Stomach (tissue), 9 donors: ENCODE results near the gene NLRP5. TPM values are rescaled to one million over a fixed set of nuclear protein-coding genes. Genes with fewer than 3 reads are reported as not detected.

ENCODE experiments used
- DNase-seq, 2 donors: peaks; one replicate each; pipeline versions ENCODE4 v3.0.0 to v3.0.0-alpha.2; 2013 to 2019
- H3K27ac ChIP-seq, 5 donors: fragments of 200-600 bp in 4 of 5; sonication (generic) in 4 of 5; one replicate each; pipeline ENCODE4 v1.5.1; 2013 to 2019; ENCODE audit warnings: mild to moderate bottlenecking in 1 of 5, moderate library complexity in 1 of 5
- H3K27me3 ChIP-seq, 3 donors: fragments of 200-600 bp; sonication (generic); one replicate each; pipeline ENCODE4 v1.5.1; 2017 to 2019; ENCODE audit warnings: mixed run types in 1 of 3
- H3K36me3 ChIP-seq, 4 donors: fragments of 200-600 bp; sonication (generic); 1 replicate in 3 of 4; 2 replicates in 1 of 4; pipeline ENCODE4 v1.5.1; 2016 to 2019
- H3K4me1 ChIP-seq, 4 donors: fragments of 200-600 bp; sonication (generic); one replicate each; pipeline ENCODE4 v1.5.1; 2016 to 2019
- H3K4me3 ChIP-seq, 4 donors: fragments of 200-600 bp; sonication (generic) in 3 of 4; one replicate each; pipeline ENCODE4 v1.5.1; 2016 to 2019; ENCODE audit warnings: mild to moderate bottlenecking in 1 of 4
- H3K9me3 ChIP-seq, 4 donors: fragments of 200-600 bp; sonication (generic); one replicate each; pipeline ENCODE4 v1.5.1; 2016 to 2019
- CTCF ChIP-seq, 7 experiments: fragments of 450-650 bp in 4 of 7; fragments of 200-600 bp in 3 of 7; sonication (generic) in 3 of 7; IDR thresholded peaks; one replicate each; pipeline ENCODE4 v1.5.1; 2016 to 2019; ENCODE audit warnings: antibody characterized with exemption in 7 of 7, control low read depth in 2 of 7, mild to moderate bottlenecking in 1 of 7
- EP300 ChIP-seq: sonication (generic); formaldehyde crosslinking; IDR thresholded peaks from one replicate; pipeline ENCODE4 v1.6.1; 2017; ENCODE audit warnings: antibody characterized with exemption
- POLR2A ChIP-seq, 4 donors: fragments of 450-650 bp; IDR thresholded peaks; one replicate each; pipeline ENCODE4 v1.6.1; 2016; ENCODE audit warnings: antibody characterized with exemption in 4 of 4, control low read depth in 2 of 4, mild to moderate bottlenecking in 1 of 4, moderate library complexity in 1 of 4
- POLR2AphosphoS5 ChIP-seq, 3 donors: sonication (generic); formaldehyde crosslinking; IDR thresholded peaks; one replicate each; pipeline ENCODE4 v1.6.1; 2016; ENCODE audit warnings: antibody characterized with exemption in 3 of 3
- WGBS, 5 donors: extraction: QIAGEN DNeasy Blood & Tissue Kit in 3 of 5; methylation state at CpG; one replicate each; pipeline versions ENCODE4 v1.1.5 to v1.1.7; 2013 to 2018; 5-methylcytosine and 5-hydroxymethylcytosine counted together
- intact Hi-C: fragments of 100-400 bp; cut with DNase I; formaldehyde crosslinking; loops from one replicate; pipeline ENCODE4 v1.15.1; 2023; ENCODE audit warnings: low total_unique reads
- polyA plus RNA-seq, 3 donors: library from polyadenylated mRNA; stranded (reverse); fragments of 200-250 nt; gene quantifications; one replicate each; pipeline ENCODE4 v1.2.3, GENCODE V29; 2013
- small RNA-seq, 4 donors: library from RNA; depleted of rRNA; stranded (forward); fragments of <200 nt; gene quantifications; one replicate each; pipeline ENCODE3, GENCODE V24; 2016
- total RNA-seq, 5 donors: library from RNA; depleted of rRNA; stranded (reverse); fragments of >200 nt; gene quantifications; one replicate each; pipeline versions ENCODE4 v1.1.0 to v1.2.3, GENCODE V29; 2014 to 2016
- donor health status: healthy with polysubstance abuse.
- donor health status: Bipolar disorder and iron deficiency.
- donor health status: healthy.

Gene NLRP5
- total and polyA plus RNA-seq, 8 donors = not detected

- H3K36me3 ChIP-seq = no peaks in the 10 kb centered on the region
- H3K27ac ChIP-seq = peak overlapping the region; percentile 70 to 87 (median 75)
- TF ChIP-seq POLR2AphosphoS5 (IDR thresholded peaks at IDR 0.05) (no peak), POLR2A (IDR thresholded peaks at IDR 0.05) (no peak), CTCF (IDR thresholded peaks at IDR 0.05) (no peak), EP300 (no peak)
- H3K4me3 ChIP-seq = peak overlapping the region; percentile 3 to 49 (median 26)
- 20 to 30% (median 23%) methylated on average over 18 to 24 of the region's 24 CpGs for WGBS, 5 donors
- peaks cover 90 to 93% (median 93%) of the 10 kb centered on the region in 4 donors for H3K4me1 ChIP-seq
- DNase-seq = peak; percentile 57 to 78
- H3K27me3 ChIP-seq = no peaks in the 10 kb centered on the region
- no peaks in the 10 kb centered on the region for H3K9me3 ChIP-seq
- intact Hi-C loops = no loop called here
Observed at GRCh38 chr19:56108447-56109195, 122.0 kb downstream of the NLRP5 start.

- H3K4me3 ChIP-seq = peak overlapping the region in 3 of 4 donors; percentile 3 to 49 (median 32)
- no peaks in the 10 kb centered on the region for H3K36me3 ChIP-seq
- 39 to 54% (median 48%) methylated on average over 11 to 13 of the region's 13 CpGs for WGBS, 5 donors
- DNase-seq = no peak
- no peak for TF ChIP-seq POLR2AphosphoS5 (IDR thresholded peaks at IDR 0.05)
- TF ChIP-seq EP300 = no peak
- TF ChIP-seq CTCF (IDR thresholded peaks at IDR 0.05) = no peak
- TF ChIP-seq POLR2A (IDR thresholded peaks at IDR 0.05) = no peak
- intact Hi-C loops = no loop called here
- H3K27ac ChIP-seq = peak overlapping the region in 3 of 5 donors; percentile 75 to 87 (median 75)
- no peaks in the 10 kb centered on the region for H3K27me3 ChIP-seq
- no peaks in the 10 kb centered on the region for H3K9me3 ChIP-seq
- peaks cover 91 to 99% (median 98%) of the 10 kb centered on the region in 4 donors for H3K4me1 ChIP-seq
Observed at GRCh38 chr19:56109226-56109625, 122.7 kb downstream of the NLRP5 start.

GRCh38 chr19:56110515-56111448 is 124.2 kb downstream of the NLRP5 start:
- peaks cover 86 to 100% (median 96%) of the 10 kb centered on the region in 4 donors for H3K4me1 ChIP-seq
- TF ChIP-seq POLR2A (IDR thresholded peaks at IDR 0.05) (no peak), POLR2AphosphoS5 (IDR thresholded peaks at IDR 0.05) (no peak), CTCF (IDR thresholded peaks at IDR 0.05) (no peak), EP300 (no peak)
- DNase-seq = peak; percentile 73 to 79
- peaks cover 0 to 9% (median 2%) of the 10 kb centered on the region in 4 donors for H3K36me3 ChIP-seq
- peak overlapping the region; percentile 62 to 78 (median 73) for H3K27ac ChIP-seq
- peak overlapping the region in 1 of 4 donors; percentile 34 for H3K4me3 ChIP-seq
- 17 to 30% (median 27%) methylated on average over 11 to 12 of the region's 12 CpGs for WGBS, 5 donors
- intact Hi-C loops = no loop called here
- H3K27me3 ChIP-seq = no peaks in the 10 kb centered on the region
- H3K9me3 ChIP-seq = no peaks in the 10 kb centered on the region

Small RNAs within 50 kb of the gene (small RNA-seq; reads per million reads assigned to genes)
- 0 reads per million in 4 donors for gene RF00019

Other genes with a start within 250 kb of the NLRP5 start
- not detected for gene NLRP9, start 248.4 kb upstream of the NLRP5 start, total RNA-seq
- gene NLRP9, start 248.4 kb upstream of the NLRP5 start, polyA plus RNA-seq = not detected
- gene RFPL4A, start 227.7 kb upstream of the NLRP5 start, total RNA-seq = 1 to 10 TPM in 1 of 5 donors, not detected in 4; 1.7 TPM
- gene RFPL4A, start 227.7 kb upstream of the NLRP5 start, polyA plus RNA-seq = not detected
- gene RFPL4AL1, start 217.7 kb upstream of the NLRP5 start, total RNA-seq = not detected
- gene RFPL4AL1, start 217.7 kb upstream of the NLRP5 start, polyA plus RNA-seq = not detected
- not detected for gene NLRP11, start 154.8 kb upstream of the NLRP5 start, total RNA-seq
- gene NLRP11, start 154.8 kb upstream of the NLRP5 start, polyA plus RNA-seq = under 1 TPM in 2 of 3 donors, not detected in 1; 0.03 to 0.12 TPM
- not detected for gene NLRP4, start 150.2 kb upstream of the NLRP5 start, total RNA-seq
- under 1 TPM in 1 of 3 donors, not detected in 2; 0.23 TPM for gene NLRP4, start 150.2 kb upstream of the NLRP5 start, polyA plus RNA-seq
- not detected for gene NLRP13, start 54.4 kb upstream of the NLRP5 start, total RNA-seq
- gene NLRP13, start 54.4 kb upstream of the NLRP5 start, polyA plus RNA-seq = not detected
- gene NLRP8, start 38.9 kb upstream of the NLRP5 start, total RNA-seq = not detected
- gene NLRP8, start 38.9 kb upstream of the NLRP5 start, polyA plus RNA-seq = not detected
- gene ZNF787, start 134.5 kb downstream of the NLRP5 start, total RNA-seq = 10 to 100 TPM in 4 of 5 donors, 1 to 10 TPM in 1; 2.7 to 77.3 (median 30.3) TPM
- gene ZNF787, start 134.5 kb downstream of the NLRP5 start, polyA plus RNA-seq = 10 to 100 TPM; 22.4 to 29.6 (median 24.8) TPM
- 10 to 100 TPM; 13.4 to 77.0 (median 62.9) TPM for gene ZNF444, start 154.5 kb downstream of the NLRP5 start, total RNA-seq
- 10 to 100 TPM; 31.9 to 44.7 (median 36.5) TPM for gene ZNF444, start 154.5 kb downstream of the NLRP5 start, polyA plus RNA-seq
- not detected for gene GALP, start 189.2 kb downstream of the NLRP5 start, total RNA-seq
- not detected for gene GALP, start 189.2 kb downstream of the NLRP5 start, polyA plus RNA-seq
- not detected for gene ZSCAN5B, start 211.0 kb downstream of the NLRP5 start, total RNA-seq
- gene ZSCAN5B, start 211.0 kb downstream of the NLRP5 start, polyA plus RNA-seq = not detected
- gene ZSCAN5C, start 215.5 kb downstream of the NLRP5 start, total RNA-seq = not detected
- gene ZSCAN5C, start 215.5 kb downstream of the NLRP5 start, polyA plus RNA-seq = not detected